ENCODE results near the gene SCARB1.

Gene SCARB1

GRCh38 chr12:124766727-124767065 is 97.0 kb downstream of the SCARB1 start:
- DNase-seq (ENCODE audit: low spot score) = no peak
- H3K4me3 ChIP-seq = no peak overlapping the region
- peak overlapping the region; percentile 71 to 72 for H3K27ac ChIP-seq
- TF ChIP-seq, protein P1, sequence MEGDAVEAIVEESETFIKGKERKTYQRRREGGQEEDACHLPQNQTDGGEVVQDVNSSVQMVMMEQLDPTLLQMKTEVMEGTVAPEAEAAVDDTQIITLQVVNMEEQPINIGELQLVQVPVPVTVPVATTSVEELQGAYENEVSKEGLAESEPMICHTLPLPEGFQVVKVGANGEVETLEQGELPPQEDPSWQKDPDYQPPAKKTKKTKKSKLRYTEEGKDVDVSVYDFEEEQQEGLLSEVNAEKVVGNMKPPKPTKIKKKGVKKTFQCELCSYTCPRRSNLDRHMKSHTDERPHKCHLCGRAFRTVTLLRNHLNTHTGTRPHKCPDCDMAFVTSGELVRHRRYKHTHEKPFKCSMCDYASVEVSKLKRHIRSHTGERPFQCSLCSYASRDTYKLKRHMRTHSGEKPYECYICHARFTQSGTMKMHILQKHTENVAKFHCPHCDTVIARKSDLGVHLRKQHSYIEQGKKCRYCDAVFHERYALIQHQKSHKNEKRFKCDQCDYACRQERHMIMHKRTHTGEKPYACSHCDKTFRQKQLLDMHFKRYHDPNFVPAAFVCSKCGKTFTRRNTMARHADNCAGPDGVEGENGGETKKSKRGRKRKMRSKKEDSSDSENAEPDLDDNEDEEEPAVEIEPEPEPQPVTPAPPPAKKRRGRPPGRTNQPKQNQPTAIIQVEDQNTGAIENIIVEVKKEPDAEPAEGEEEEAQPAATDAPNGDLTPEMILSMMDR (IDR thresholded peaks at IDR 0.05) = no peak

DNA sequence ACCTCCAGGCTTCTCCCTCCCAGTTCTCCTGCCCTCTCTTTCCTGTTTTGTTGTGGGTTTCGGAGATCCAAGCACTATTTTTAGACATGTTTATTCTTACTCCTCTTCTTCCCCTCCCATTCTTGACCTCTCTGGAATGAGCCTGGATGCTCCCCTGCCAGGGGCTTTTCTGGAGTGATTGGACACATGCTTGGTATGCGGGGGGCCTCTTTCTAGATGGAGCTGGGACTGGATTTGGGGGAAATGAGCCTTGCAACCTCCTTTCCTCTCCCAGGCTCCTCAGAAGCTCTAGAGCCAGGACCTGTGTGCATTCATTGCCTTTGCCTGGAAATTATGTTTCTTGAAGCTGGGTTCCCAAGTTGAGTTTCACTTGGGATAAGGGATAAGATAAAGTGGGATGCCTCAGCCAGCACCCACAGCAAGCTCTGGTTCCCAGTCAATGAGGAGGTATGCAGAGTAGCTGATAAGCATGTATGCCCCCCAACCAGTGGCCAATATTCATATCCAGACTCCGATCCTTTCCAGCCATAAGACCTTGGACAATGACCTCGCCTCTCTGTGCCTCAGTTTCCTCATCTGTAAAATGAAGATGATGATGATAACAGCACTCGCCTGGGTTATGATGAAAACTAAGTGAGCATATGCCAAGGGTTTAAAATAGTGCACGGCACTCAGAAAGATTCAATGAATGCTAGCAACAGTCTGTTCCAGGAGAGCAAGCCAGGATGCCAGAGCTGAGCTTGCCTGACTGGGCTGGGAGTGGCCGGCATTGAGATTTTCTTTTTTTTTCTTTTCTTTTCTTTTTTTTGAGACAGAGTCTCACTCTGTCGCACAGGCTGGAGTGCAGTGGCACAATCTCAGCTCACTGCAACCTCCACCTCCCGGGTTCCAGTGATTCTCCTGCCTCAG is 97.8 kb downstream of the SCARB1 start:
- TF ChIP-seq, protein P1 (IDR thresholded peaks at IDR 0.05) = no peak
- no peak for DNase-seq (ENCODE audit: low spot score)
- Histone ChIP-seq H3K4me3 (no peak overlapping the region), H3K27ac (peak overlapping the region; percentile 71 to 72)

DNA sequence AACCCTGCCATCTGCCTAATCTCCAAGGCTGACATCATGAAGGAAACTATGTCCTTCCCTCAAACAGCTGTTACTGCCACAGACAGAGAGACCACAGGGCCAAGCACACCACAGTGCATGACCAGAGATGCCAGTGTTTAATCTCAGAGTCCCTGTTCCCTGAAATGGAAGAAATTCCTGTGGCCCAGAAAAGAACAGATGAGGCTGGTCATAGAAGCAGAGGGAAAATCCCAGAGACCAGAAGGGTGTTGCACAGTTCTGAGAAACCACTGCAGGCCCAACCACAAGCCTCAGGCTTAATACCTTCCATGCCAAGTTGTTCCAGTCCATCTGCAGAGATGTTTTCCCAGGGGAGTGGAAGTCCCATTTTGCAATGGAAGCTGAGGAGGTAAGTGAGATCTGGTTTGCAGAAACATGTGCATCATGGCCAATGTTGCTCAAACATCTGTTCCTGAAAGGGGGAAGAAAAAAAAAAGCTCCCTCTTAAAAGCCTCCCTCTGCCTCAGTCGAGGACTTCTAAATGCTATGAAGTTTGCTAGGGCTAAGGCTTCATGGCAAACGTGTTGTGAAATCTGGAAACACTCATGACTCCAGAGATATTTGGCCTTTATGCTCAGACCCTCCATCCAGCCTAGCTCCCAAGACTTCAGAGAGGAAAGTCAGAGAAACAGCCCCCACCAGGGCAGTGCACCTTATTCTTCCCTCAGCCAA is 98.6 kb downstream of the SCARB1 start:
- Histone ChIP-seq H3K4me3 (no peak overlapping the region), H3K27ac (peak overlapping the region; percentile 71 to 72)
- TF ChIP-seq, protein P1 (IDR thresholded peaks at IDR 0.05) = no peak
- no peak for DNase-seq (ENCODE audit: low spot score)

DNA sequence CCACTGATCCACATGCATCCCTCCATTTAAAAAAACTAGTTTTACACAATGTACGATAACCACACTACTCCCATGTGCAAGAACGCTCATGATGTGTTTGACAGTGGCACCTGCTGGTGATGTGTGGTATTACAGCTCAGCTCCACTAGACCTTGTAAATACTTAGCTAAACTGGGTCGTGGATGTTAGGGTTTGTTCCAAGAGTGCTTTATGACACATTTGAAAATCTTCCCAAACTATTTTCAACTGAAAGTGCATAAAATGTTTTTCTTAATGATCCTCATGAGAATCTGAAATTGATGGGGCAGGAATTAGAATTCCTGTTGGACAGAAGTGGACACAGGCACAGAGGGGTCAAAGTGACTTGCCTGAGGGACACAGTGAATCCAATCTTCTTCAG is 99.2 kb downstream of the SCARB1 start:
- Histone ChIP-seq H3K4me3 (no peak overlapping the region), H3K27ac (peak overlapping the region; percentile 30 to 71)
- DNase-seq (ENCODE audit: low spot score) = no peak
- TF ChIP-seq, protein P1 (IDR thresholded peaks at IDR 0.05) = peak; percentile 41

GRCh38 chr12:124763594-124763979 is 100.1 kb downstream of the SCARB1 start:
- TF ChIP-seq, protein P1 (IDR thresholded peaks at IDR 0.05) = no peak
- Histone ChIP-seq H3K27ac (peak overlapping the region in 1 of 2 donors; percentile 71), H3K4me3 (no peak overlapping the region)
- DNase-seq (ENCODE audit: low spot score) = no peak

GRCh38 chr12:124762791-124763593 is 100.7 kb downstream of the SCARB1 start:
- no peak for DNase-seq (ENCODE audit: low spot score)
- no peak overlapping the region for H3K4me3 ChIP-seq
- H3K27ac ChIP-seq = peak overlapping the region in 1 of 2 donors; percentile 0
- TF ChIP-seq, protein P1 (IDR thresholded peaks at IDR 0.05) = no peak
